ENCODE measurements around the gene CCDC149. TPM values are rescaled to one million over a fixed set of nuclear protein-coding genes. Genes with fewer than 3 reads are reported as not detected.

The CCDC149 gene
- total RNA-seq, 1 experiment from 2014 or later, result 9.8 TPM

- Histone ChIP-seq H4K20me1 (ENCODE audit: insufficient read depth) (no peaks in the 10 kb centered on the region), H3K79me2 (ENCODE audit: low read depth) (no peaks in the 10 kb centered on the region), H3K4me2 (no peak overlapping the region), H3K4me1 (replicated peaks; ENCODE audit: insufficient read depth) (no peaks in the 10 kb centered on the region), H3K36me3 (ENCODE audit: low read depth) (no peaks in the 10 kb centered on the region), H3K27me3 (ENCODE audit: insufficient read depth, low read depth) (no peaks in the 10 kb centered on the region), H3F3A (ENCODE audit: insufficient read depth, low read depth) (no peaks in the 10 kb centered on the region), H3K4me3 (no peak overlapping the region), H3K27ac (no peak overlapping the region), H3K9me3 (ENCODE audit: insufficient read depth, low read depth) (no peaks in the 10 kb centered on the region), H3K9me2 (ENCODE audit: insufficient read depth) (no peaks in the 10 kb centered on the region), H2AFZ (no peak overlapping the region)
- ChIA-PET CTCF (no interaction called here), POLR2A (ENCODE audit: unreplicated experiment) (interaction anchor here (0.7 kb wide), 1 partner anchor 478 kb away, joined by 5 read pairs; no protein-coding TSS in a partner anchor)
- DNase-seq, result no peak
- no TSS peak for BruUV-seq (replicated peaks)
- TF ChIP-seq CTCF (conservative IDR thresholded peaks at IDR 0.05) (no peak), EZH2 (IDR thresholded peaks at IDR 0.05; ENCODE audit: low read depth) (no peak)
- intact Hi-C loops (cut with micrococcal nuclease; ENCODE audit: unreplicated experiment), result no loop called here
These were observed 96.0 kb downstream of the CCDC149 start for GRCh38 chr4:24816797-24817196.

- Histone ChIP-seq H3K9me3 (ENCODE audit: insufficient read depth, low read depth) (no peaks in the 10 kb centered on the region), H4K20me1 (ENCODE audit: insufficient read depth) (no peaks in the 10 kb centered on the region), H3K79me2 (ENCODE audit: low read depth) (no peaks in the 10 kb centered on the region), H3K4me3 (no peak overlapping the region), H3K27ac (no peak overlapping the region), H3K4me2 (no peak overlapping the region), H3K27me3 (ENCODE audit: insufficient read depth, low read depth) (no peaks in the 10 kb centered on the region), H3K4me1 (replicated peaks; ENCODE audit: insufficient read depth) (no peaks in the 10 kb centered on the region), H3K36me3 (ENCODE audit: low read depth) (no peaks in the 10 kb centered on the region), H3K9me2 (ENCODE audit: insufficient read depth) (no peaks in the 10 kb centered on the region), H3F3A (ENCODE audit: insufficient read depth, low read depth) (no peaks in the 10 kb centered on the region), H2AFZ (no peak overlapping the region)
- TF ChIP-seq CTCF (conservative IDR thresholded peaks at IDR 0.05), result no peak
- TF ChIP-seq EZH2 (IDR thresholded peaks at IDR 0.05; ENCODE audit: low read depth), result no peak
- intact Hi-C loops (cut with micrococcal nuclease; ENCODE audit: unreplicated experiment), result no loop called here
- ChIA-PET CTCF (interaction anchor here (0.7 kb wide), 1 partner anchor 69 kb away, joined by 3 read pairs; no protein-coding TSS in a partner anchor), POLR2A (ENCODE audit: unreplicated experiment) (interaction anchor here (0.7 kb wide), 1 partner anchor 240 kb away, joined by 9 read pairs; no protein-coding TSS in a partner anchor)
- BruUV-seq (replicated peaks), result no TSS peak
- no peak for DNase-seq
These were observed 99.1 kb downstream of the CCDC149 start for GRCh38 chr4:24813732-24814131.

GRCh38 chr4:24810871-24811631 is 101.8 kb downstream of the CCDC149 start:
- ChIA-PET POLR2A (ENCODE audit: unreplicated experiment) (no interaction called here), CTCF (no interaction called here)
- Histone ChIP-seq H3K27ac (no peak overlapping the region), H3K9me2 (ENCODE audit: insufficient read depth) (no peaks in the 10 kb centered on the region), H4K20me1 (ENCODE audit: insufficient read depth) (no peaks in the 10 kb centered on the region), H3K9me3 (ENCODE audit: insufficient read depth, low read depth) (no peaks in the 10 kb centered on the region), H3K4me3 (no peak overlapping the region), H3K79me2 (ENCODE audit: low read depth) (no peaks in the 10 kb centered on the region), H3K27me3 (ENCODE audit: insufficient read depth, low read depth) (no peaks in the 10 kb centered on the region), H3F3A (ENCODE audit: insufficient read depth, low read depth) (no peaks in the 10 kb centered on the region), H3K4me2 (no peak overlapping the region), H2AFZ (no peak overlapping the region), H3K36me3 (ENCODE audit: low read depth) (no peaks in the 10 kb centered on the region), H3K4me1 (replicated peaks; ENCODE audit: insufficient read depth) (no peaks in the 10 kb centered on the region)
- no TSS peak for BruUV-seq (replicated peaks)
- intact Hi-C loops (cut with micrococcal nuclease; ENCODE audit: unreplicated experiment), result no loop called here
- TF ChIP-seq CTCF (conservative IDR thresholded peaks at IDR 0.05), result no peak
- no peak for TF ChIP-seq EZH2 (IDR thresholded peaks at IDR 0.05; ENCODE audit: low read depth)
- DNase-seq, result no peak

Measured in PC-9 (cell line).